ENCODE results near the gene CDCA8. TPM values are rescaled to one million over a fixed set of nuclear protein-coding genes. Genes with fewer than 3 reads are reported as not detected.
"Not testable (repeated sequence)": the region's sequence is repeated elsewhere in the genome, so short reads cannot be mapped to it uniquely, and the experiment has no call there.

The CDCA8 gene
- total RNA-seq, 1 donor from 2014 or later = 5.9 TPM

DNA sequence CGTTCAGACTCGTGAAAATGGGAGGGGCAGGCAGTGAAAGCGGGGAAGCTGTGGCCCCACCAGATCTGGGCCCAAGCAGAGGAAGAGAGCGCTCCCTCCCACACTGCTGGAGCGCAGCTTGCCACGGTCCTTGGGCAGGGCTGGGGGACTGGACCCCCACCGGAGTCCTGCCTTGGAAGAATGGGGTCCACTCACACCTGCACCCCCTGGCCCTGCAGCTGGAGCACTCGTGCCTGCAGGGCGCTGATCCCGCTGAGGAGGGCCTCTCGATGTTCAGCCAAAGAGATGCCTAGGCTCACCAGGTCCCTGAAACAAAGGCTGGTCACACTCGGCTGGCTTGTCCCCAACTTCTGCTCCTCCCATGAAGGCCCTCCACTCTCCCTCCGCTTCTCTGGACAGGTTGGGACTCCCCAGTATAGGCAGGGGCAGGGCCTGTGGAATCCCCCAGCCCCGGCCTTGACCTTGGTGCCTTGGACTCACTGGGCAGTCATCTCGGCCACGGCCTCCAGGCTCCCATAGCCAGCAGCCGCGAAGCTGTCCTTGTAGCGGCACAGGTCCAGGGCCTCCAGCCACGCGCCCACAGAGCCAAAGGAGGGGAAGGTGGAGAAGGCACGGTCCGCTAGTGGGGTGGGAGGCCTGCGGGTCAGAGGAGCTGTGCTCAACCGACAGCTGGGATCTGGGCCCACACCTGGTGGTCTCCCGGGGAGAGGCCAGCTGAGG, 26.0 kb downstream of the CDCA8 start:
- no peak for DNase-seq

DNA sequence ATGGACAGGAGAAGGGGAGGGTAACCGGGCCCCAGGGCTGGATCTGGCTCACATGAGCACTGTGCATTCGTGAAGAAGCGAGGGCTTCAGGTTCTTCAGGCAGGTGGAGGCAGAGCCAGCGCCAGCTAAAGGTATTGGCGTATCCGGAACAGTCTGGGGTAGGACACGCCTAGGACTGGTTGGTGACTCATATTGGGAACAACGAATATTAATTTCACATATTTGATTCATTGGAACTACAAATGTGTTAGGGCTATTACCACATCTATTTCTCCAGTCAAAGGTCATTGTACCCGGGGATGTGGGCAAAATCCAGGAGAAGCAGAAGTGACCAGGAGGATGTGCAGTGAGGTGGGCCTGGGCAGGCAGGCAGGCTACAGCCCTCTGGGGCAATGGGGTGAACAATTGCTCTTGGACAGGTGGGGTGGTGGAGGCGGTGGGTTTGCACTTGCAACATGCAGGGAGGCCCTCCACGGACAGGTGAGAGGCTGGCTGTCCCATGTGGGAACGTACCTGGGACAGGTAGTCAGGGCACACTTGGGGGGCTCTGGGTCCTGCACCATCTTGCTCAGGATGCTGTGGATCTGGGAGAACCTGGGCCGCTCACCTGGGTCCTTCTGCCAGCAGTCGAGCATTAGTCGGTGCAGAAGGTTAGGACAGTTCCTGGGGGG, 26.7 kb downstream of the CDCA8 start:
- no peak for DNase-seq

DNA sequence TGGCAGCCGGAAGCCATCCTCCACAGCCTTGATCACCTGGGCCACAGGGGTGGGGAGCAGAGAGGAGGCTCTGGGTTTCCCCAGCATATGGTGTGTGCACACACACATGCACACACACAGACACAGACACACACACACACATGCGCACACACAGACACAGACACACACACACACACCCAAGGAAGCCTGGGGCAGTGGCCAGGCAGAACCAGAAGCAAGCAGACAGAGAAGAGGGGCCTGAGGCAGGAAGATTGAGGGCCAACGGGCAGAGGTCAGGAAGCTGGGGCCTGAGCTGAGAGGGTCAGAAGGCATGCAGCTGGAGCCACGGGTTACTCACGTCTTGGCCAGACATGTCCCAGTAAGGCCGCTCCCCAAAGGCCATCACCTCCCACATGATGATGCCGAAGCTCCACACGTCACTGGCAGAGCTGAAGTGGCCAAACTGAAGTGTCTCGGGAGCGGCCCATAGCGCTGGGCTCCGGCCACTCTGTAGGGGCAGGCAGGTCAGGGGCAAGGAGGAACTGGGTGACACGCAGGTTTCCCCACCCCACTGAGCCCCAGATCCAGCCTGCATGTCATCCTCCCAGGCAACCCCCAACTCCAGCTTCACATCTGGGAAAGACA, 27.4 kb downstream of the CDCA8 start:
- no peak for DNase-seq

DNA sequence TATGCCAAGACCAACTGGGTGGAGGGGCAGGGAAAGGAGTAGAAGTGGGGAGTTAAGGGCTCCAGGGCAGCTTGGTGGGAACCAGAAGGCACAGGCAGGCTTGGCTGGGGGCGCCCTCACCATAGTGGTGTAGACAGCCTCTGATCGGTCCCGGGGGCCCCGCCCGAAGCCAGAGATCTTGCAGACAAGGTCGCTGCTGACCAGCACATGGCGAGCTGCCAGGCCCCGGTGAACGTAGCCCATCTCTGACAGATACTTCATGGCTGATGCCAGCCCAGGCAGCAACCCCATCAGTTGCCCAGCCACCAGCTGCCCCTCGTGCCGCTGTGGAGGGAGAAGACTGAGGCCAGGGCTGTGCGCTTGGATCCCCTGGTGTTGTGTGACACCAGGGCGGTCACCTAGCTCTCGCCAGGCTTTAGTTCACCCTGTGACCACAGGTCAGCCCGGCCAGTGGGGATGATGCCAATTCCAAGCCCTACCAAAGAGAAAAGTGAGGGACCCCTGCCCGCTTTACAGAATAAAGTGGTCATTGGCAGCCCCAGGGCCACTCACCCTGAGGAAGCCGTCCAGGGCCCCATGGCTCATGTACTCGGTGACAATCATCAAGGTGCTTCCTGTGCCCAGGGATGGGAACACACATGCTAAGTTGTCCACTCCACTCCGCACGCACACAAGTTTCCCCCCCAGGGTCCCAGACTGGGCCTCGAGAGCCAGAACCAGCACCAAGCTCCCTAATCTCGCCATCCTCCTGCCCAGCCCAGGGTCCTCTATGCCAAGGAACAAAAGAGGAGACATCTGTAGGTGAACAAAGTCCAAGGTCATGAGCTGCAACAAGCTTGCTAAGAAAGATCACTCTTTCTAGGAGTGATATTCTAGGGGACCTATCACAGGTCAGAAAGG, 28.2 kb downstream of the CDCA8 start:
- DNase-seq = no peak

DNA sequence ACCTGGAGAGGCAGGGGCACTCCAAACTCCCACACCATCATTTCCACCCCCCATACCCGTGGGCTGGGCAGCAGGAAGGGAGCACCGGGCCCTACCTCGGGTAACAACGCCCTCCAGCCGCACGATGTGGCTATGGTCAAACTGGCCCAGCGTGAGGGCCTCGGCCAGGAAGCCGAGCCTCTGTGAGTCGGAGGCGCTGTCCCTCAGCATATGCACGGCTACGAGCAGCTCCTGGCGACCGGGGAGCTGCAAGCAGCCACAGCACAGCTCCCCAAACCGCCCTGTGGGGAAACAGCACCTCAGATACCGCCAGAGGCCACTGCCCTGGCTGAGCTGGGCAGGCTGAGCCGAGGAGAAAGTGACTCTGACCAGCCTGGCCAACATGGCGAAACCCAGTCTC, 29.2 kb downstream of the CDCA8 start:
- no peak for DNase-seq

DNA sequence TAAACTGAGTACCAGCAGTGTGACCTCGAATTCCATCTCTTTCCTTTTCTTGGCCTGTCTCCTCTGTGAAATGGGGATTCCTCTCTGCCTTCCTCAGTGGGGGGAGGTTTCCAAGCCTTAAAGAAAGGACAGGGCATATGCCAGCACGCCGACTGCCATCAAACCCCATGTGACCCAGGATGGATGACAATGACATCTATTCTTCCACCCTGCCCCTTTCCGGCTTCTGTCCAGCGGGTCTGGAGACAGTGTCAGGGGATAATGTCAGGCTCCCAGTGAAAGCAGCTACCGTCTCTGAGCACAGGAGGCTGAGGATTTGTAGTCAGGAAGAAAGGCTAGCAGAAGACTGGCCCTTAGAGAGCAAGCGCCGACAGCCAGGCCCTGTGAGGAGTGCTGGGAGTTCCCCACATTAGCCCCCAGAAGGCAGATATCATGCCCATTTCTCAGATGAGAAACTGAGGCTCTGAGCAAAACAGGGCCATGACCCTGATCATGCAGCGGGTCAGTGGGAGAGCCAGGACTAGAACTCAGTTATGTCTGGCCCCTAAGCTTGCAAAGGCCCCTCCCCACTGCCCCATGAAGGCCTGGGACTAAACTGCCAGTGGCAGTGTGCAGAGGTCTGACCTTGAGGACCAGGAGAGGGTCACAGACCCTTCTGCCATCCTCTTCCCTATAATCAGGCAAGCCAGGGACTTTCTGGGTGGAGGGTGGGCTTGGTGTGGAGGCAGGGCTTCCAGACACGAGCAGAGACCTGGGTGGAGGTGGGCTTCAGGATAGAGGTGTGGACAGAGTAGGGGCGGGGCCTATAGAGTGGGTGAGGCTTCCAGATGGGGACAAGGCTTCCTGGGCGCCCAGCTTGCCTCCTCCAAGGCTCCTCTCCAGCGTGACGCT, 30.1 kb downstream of the CDCA8 start:
- DNase-seq = no peak

DNA sequence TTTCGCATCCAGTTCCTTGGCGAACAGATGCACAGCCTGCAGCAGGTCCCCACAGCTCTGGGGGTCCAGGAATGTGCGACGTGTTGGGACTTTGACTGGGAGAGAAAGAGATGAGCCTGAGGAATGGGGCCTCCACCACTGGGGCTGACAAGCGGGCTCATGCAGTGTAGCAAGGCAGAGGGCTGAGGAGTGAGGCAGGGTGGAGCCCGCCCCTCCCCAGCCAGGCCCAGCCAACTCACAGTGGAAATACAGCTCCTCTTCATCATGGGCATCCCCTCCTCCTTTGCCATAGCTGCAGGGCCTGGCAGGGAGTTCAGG, 30.7 kb downstream of the CDCA8 start:
- DNase-seq = no peak

DNA sequence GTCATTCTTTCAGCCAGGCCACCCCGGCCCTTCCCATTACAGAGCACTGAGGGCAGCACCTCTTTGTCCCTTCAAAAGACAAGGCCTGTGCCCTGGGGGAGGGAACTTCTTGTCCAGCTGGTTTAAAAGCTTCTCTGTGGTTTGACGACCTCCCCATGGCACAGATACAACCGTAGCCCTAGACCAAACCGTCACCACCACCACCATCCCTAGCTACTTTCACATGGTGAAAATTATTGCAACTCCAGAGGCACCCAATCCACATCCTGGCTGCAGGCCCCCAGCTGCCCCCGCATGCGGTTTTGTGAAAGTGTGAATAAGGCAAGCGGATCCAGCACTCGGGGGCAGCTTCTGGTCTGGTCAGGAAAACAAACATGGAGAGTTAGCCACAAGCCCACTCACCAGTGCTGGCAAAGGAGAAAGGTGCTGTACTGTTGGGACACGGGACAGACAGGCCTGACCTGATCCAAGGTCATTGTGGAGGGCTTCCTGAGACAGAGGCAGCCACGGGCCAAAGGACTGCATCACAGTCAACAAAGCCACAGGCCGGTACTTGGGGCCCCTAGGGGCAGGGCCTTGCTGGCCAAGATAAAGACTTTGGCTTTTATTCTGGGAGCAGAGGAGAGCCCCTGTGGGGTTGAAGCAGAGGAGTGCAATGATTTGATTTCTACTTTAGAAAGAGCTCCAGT, 31.2 kb downstream of the CDCA8 start:
- DNase-seq = no peak

DNA sequence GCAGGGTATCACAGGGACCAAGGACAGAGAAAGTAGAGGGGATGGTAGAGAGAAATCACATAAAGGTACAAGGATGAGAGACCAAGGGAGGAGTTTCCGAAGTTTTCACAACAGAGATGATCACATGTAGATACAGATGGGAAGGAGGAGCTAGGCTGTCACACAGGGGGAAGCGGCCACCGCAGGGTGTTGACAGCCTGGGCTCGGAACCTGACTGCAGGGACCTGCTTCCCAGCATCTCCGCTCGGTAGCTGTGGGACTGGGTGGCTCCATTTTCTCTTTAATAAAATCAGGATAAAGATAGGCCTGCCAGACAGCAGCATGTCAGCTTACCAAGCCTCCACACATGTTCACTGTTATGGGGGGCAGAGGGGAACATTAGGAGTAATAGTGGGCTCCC, 32.3 kb downstream of the CDCA8 start:
- no peak for DNase-seq

DNA sequence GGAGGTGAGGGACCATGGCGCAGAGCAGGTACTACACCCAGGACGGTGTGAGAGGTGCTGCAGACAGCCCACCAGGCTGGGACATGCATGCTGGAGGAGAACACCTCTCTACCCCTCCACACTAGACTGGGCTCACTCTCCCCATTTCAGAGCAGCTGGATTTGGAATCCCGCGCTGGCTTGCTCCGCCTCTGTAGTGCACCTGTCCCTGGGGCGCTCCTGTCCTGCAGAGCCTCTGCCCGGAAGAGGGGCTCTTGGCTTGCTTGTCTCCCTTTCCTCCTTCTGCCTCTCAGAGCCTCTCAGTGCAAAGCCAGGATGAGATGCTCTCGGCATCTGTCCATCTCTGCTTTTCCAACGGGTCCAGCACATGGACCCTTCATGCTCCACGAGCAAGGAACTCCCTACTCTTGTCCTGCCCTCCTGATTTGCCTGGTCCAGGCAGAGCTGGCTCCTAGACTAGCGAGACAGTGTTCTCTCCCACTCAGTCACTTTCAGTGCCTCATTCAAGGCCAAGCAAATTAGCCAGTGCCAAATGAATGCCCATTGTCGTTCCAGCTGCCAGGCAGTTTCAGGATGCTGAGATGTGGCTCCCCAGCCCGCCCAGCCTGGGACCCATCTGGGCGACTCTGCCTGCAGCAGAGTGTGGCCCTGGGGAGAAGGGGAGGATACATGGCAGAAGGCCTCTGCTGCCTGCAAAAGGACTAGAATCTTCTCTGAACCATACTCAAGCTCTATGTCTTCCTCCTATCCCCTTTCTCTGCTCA, 33.7 kb downstream of the CDCA8 start:
- no peak for DNase-seq

DNA sequence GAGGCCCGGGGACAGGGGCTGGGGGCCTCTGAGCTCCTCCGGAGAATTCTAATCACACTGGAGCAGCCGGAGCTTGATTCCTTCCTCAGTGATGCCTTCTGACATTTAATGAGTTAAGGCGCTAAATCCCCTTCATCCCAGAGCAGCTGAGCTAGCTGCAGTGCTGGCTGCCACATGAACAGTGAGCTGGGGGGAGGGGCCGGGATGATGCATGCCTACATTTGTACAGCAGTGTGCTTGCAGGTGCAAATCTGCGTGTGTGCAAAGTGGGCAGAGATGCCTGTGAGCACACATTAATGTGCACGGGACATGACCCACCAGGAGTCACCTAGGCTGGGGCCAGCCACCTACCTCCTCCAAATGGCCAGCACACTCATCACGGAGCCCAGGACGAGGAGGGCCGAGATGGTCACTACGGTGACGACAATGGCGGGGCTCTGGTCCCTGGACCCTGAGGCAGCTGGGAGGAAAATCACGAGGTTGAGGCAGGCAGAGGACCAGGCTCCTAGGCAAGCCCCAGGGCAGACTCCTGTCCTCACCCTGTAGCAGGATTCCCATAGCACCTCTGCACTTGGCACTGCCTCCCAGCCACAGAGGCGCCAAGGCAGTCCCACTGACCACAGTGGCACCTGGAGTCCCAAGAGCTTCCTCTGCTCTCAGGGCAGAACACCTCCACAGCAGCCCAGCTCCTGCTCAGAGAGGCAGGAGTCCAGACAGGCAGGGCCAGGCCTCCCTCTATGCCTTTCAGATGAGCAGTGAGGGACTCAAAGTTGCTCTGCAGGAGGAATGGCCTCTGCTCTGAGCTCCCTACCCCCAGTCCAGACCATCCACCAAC, 34.7 kb downstream of the CDCA8 start:
- peak; percentile 28 for DNase-seq

DNA sequence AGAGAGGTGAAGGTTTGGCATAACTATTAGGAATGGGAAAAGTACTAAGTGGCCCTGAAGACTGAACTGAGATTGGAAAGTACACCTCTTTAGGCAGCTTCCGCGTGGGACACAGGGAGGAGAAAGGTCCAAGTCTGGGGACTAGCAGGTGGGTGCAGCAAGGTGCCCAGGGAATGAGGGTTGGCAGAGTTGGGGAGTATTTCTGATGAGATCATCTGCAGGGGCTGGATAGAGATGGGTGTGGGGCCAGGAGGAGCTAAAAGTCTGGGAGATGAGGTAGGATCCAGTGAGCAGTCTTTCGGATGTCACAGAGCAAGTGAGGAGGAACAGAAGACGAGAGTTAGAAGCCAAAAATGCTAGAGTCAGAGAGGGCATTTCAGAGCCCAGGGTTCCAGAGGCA, 36.1 kb downstream of the CDCA8 start:
- DNase-seq = no peak

DNA sequence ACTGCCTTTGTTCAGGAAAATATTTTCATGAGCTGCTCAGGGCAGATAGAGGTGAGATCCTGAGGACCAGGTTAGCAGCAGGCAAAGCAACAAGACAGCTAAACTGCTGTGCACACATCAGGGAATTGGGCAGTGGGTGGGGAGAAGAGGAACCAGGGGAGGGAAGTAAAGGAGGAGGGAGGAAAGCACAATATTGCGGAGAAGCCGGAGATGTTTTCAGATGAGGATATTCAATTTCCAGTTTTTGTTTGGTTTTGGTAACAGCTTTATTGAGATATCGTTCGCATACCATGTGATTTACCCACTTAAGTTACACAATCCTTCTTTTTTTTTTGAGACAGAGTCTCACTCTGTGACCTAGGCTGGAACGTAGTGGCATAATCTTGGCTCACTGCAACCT, 38.1 kb downstream of the CDCA8 start:
- no peak for DNase-seq

DNA sequence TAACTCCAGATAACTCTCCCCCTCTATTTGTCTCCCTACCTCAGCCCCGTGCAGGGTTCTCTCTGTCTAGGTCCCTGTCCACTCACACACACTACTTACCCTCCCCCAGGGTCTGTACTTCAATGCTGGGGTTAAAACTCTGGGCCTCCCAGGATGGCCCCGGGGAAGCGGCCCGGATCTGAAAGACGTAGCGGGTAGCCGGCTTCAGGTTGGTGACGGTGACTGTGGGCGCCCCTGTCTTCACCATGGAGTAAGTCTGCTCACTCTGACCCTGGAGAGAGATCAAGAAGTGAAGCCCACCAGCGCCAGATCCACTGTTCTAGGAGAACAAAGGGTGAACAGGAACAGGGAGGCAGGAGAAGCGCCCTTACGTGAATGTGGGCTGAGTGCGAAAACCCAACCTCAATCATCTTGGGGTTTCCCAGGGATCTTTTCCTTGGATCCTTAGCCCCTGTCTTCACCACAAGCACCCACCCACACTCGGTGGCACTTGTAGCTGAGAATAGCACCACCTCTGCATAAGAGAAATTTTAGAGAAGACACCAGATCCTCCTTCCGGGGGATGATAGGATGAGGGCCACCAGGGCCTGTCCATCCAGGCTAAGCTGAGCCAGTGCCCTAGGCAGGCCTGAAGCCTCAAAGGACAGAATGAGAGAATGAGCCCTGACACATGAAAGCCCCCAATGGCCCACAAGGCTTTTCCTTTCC, 39.1 kb downstream of the CDCA8 start:
- no peak for DNase-seq

DNA sequence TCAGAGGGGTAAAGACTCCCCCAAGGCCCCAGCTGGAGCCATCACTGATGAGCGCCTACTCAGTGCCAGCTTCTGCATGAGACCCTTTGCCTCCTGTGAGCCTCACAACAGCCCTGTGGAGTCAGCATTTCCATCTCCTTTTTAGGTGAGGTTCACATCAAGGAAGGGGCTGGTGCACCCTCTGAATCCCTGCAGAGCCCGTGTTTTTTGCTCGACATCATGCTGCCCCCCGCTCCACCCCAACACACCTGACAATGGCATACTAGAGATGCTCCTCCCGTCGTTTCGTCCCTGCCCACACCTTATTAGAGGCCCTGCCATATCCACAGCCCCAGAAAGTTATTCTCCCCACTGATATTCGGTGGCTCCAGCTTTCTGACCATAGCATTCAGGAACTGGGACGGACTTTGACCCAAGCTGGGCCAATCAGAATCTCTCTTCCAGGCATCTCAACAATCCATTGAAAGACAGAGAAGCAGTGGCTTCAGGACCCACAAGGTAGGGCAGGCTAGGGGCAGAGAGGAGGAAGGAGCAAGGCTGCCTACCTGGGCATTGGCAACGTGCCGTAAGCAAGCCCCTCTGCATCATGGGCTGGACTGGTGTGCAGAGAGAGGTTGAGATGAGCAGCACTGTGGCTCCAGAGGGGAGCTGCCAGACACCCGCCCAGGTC, 39.9 kb downstream of the CDCA8 start:
- DNase-seq = no peak

DNA sequence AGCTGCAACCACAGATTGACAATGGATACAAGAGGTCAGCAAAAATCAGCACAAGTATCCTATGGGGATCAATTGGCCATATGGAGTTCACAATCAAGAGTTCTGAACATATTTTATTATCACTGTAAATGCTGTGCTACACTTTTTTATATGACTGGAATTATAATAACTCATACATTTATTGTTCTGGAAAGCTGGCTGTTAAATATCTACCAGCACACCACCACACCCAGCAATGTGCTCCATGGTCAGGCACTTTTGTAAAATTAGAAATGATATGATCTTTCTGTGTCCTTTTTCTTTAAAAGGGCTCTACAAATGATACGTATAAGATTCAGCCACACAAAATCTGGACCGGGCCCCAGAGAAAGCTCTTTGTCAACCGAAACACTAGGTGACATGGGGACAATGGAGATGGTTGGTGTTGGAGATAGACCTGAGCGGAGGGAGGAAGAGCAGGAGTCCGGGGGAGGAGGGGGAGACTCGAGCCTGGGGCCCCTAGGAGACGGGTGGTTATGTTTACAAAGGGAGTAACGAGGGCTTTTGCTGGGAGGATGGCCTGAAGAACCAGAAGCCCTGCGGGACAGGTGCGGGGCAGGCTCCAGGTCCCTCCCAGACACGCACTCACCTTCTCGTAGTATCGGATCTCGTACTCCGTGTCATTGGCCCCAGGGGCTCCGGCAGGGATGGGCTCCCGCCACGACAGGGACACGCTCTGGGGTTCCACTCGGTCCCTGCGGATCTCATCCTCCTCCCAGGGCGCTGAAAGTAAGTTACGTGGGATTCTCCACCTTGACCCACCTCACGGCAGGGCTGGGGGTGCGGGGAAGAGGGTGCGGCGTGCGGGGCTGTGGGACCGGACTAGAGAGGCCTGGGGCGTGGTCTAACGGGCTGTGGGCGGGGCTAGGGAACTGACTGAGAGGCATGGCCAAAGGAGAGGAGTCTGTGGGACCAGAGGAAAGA, 42.6 kb downstream of the CDCA8 start:
- no peak for DNase-seq

DNA sequence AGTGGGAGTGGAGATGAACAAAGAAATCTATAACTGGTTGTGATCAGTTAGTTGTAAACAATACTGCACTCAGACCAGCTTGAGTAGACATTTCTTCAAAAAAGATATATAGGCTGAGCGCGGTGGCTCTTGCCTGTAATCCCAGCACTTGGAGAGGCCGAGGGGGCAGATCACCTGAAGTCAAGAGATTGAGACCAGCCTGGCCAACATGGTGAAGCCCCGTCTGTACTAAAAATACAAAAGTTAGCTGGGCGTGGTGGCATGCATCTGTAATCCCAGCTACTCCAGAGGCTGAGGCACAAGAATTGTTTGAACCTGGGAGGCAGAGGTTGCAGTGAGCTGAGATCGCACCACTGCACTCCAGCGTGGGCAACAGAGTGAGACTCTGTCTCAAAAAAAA, 45.7 kb downstream of the CDCA8 start:
- DNase-seq = not testable (repeated sequence)
